HG03139 (cell line): Measurements from ENCODE around the gene NEB.

Source experiments
- ATAC-seq: cut with Tn5 transposase; IDR thresholded peaks from one replicate; pipeline ENCODE4 v1.9.1; 2021; ENCODE audit not compliant: unreplicated experiment

NEB gene

GRCh38 chr2:151733771-151734672 is at the start of gene NEB:
NEB (minus strand) TSS chr2:151734476; CDS start chr2:151733156, 1,320 bp downstream.
- ATAC-seq, result no peak

- ATAC-seq, result no peak
Measured at GRCh38 chr2:151783133-151783520, 48.9 kb upstream of the NEB start.

- no peak for ATAC-seq
Measured at GRCh38 chr2:151782378-151783132, 48.3 kb upstream of the NEB start.

- no peak for ATAC-seq
Measured at GRCh38 chr2:151781642-151782041, 47.4 kb upstream of the NEB start.

- no peak for ATAC-seq
Measured at GRCh38 chr2:151780938-151781337, 46.7 kb upstream of the NEB start.

- ATAC-seq, result no peak
Measured at GRCh38 chr2:151777935-151778334, 43.7 kb upstream of the NEB start.

GRCh38 chr2:151777487-151777886 is 43.2 kb upstream of the NEB start:
- no peak for ATAC-seq

- no peak for ATAC-seq
Measured at GRCh38 chr2:151776367-151776766, 42.1 kb upstream of the NEB start.

- no peak for ATAC-seq
Measured at GRCh38 chr2:151775057-151775740, 40.9 kb upstream of the NEB start.

GRCh38 chr2:151774506-151774905 is 40.2 kb upstream of the NEB start:
- ATAC-seq, result no peak

GRCh38 chr2:151771599-151772358 is 37.5 kb upstream of the NEB start:
- ATAC-seq, result peak; percentile 93

- no peak for ATAC-seq
Measured at GRCh38 chr2:151770995-151771394, 36.7 kb upstream of the NEB start.

GRCh38 chr2:151769606-151770005 is 35.3 kb upstream of the NEB start:
- no peak for ATAC-seq

- ATAC-seq, result no peak
Measured at GRCh38 chr2:151767536-151767935, 33.3 kb upstream of the NEB start.

- peak; percentile 44 for ATAC-seq
Measured at GRCh38 chr2:151766437-151767153, 32.3 kb upstream of the NEB start.

GRCh38 chr2:151765760-151766410 is 31.6 kb upstream of the NEB start:
- peak; percentile 44 for ATAC-seq

- no peak for ATAC-seq
Measured at GRCh38 chr2:151762694-151763093, 28.4 kb upstream of the NEB start.

- no peak for ATAC-seq
Measured at GRCh38 chr2:151761687-151762086, 27.4 kb upstream of the NEB start.

GRCh38 chr2:151761193-151761592 is 26.9 kb upstream of the NEB start:
- ATAC-seq, result no peak
